ENCODE measurements around the gene RPS6KA5. TPM values are rescaled to one million over a fixed set of nuclear protein-coding genes. Genes with fewer than 3 reads are reported as not detected.

RPS6KA5 gene
- total RNA-seq, 4 donors from 2014 or later: 8.2 to 13.6 (median 10.2) TPM

- H3K4me3 ChIP-seq (ENCODE audit: low read depth, poor library complexity, severe bottlenecking): no peak overlapping the region
- intact Hi-C loops (cut with DNase I; ENCODE audit: low total_unique reads): no loop called here
- WGBS, 2 donors: 80 to 85% methylated on average over 15 to 18 of the region's 18 CpGs
- no peak for DNase-seq (ENCODE audit: low spot score in 2 of 2)
- no peak for TF ChIP-seq CTCF (IDR thresholded peaks at IDR 0.05)
- no peak for TF ChIP-seq POLR2A (IDR thresholded peaks at IDR 0.05)
Measured at GRCh38 chr14:90804292-90805083, 256.0 kb downstream of the RPS6KA5 start.

GRCh38 chr14:90803249-90803648 is 257.2 kb downstream of the RPS6KA5 start:
- DNase-seq (ENCODE audit: low spot score in 2 of 2): no peak
- intact Hi-C loops (cut with DNase I; ENCODE audit: low total_unique reads): no loop called here
- TF ChIP-seq CTCF (IDR thresholded peaks at IDR 0.05) (no peak), POLR2A (IDR thresholded peaks at IDR 0.05) (no peak)
- WGBS, 2 donors: 82 to 83% methylated on average over 2 of the region's 2 CpGs
- H3K4me3 ChIP-seq (ENCODE audit: low read depth, poor library complexity, severe bottlenecking): no peak overlapping the region

GRCh38 chr14:90799420-90799819 is 261.0 kb downstream of the RPS6KA5 start:
- DNase-seq (ENCODE audit: low spot score in 2 of 2): no peak
- intact Hi-C loops (cut with DNase I; ENCODE audit: low total_unique reads): no loop called here
- H3K4me3 ChIP-seq (ENCODE audit: low read depth, poor library complexity, severe bottlenecking): no peak overlapping the region
- WGBS, 2 donors: 45 to 66% methylated on average over 5 of the region's 5 CpGs
- TF ChIP-seq CTCF (IDR thresholded peaks at IDR 0.05): no peak
- TF ChIP-seq POLR2A (IDR thresholded peaks at IDR 0.05): no peak

GRCh38 chr14:90797919-90798318 is 262.5 kb downstream of the RPS6KA5 start:
- TF ChIP-seq CTCF (IDR thresholded peaks at IDR 0.05) (no peak), POLR2A (IDR thresholded peaks at IDR 0.05) (no peak)
- WGBS, 2 donors: 60 to 61% methylated on average over 13 of the region's 13 CpGs
- intact Hi-C loops (cut with DNase I; ENCODE audit: low total_unique reads): no loop called here
- no peak overlapping the region for H3K4me3 ChIP-seq (ENCODE audit: low read depth, poor library complexity, severe bottlenecking)
- no peak for DNase-seq (ENCODE audit: low spot score in 2 of 2)

Other genes with a start within 250 kb of the RPS6KA5 start
- 10 to 100 TPM; 10.3 to 28.7 (median 20.2) TPM for gene TTC7B, start 244.2 kb downstream of the RPS6KA5 start, total RNA-seq
- gene DGLUCY, start 53.4 kb upstream of the RPS6KA5 start, total RNA-seq: 10 to 100 TPM; 27.8 to 65.0 (median 61.3) TPM
- gene GPR68, start 184.1 kb upstream of the RPS6KA5 start, total RNA-seq: 1 to 10 TPM; 1.3 to 4.1 (median 3.2) TPM